SU-DHL-6 (cell line): ENCODE results near the gene EYS.

Source experiments
- H2AFZ ChIP-seq: fragments of 200-600 bp; sonication (generic); 2 replicates; pipeline ENCODE4 v1.6.1; 2014; ENCODE audit warnings: low read depth, mild to moderate bottlenecking, moderate library complexity, mixed read lengths, antibody characterized with exemption, low read length; ENCODE audit not compliant: severe bottlenecking
- H3F3A ChIP-seq: fragments of 200-600 bp; shearing (Covaris generic); 2 replicates; pipeline ENCODE4 v1.6.0; 2016; ENCODE audit warnings: antibody characterized with exemption, mild to moderate bottlenecking; ENCODE audit not compliant: insufficient read depth
- H3K27ac ChIP-seq: fragments of 200-600 bp; sonication (generic); 2 replicates; pipeline ENCODE4 v1.5.1; 2016; ENCODE audit warnings: low read depth, mild to moderate bottlenecking, low read length, moderate library complexity, mixed read lengths
- H3K27me3 ChIP-seq: fragments of 200-600 bp; sonication (generic), shearing (Covaris generic); 2 replicates; pipeline ENCODE4 v1.6.0; 2014; ENCODE audit warnings: mild to moderate bottlenecking, low read length
- H3K36me3 ChIP-seq: fragments of 200-600 bp; sonication (generic); 2 replicates; pipeline ENCODE4 v1.6.1; 2014; ENCODE audit warnings: mild to moderate bottlenecking, low read length, mixed read lengths
- H3K4me2 ChIP-seq: fragments of 300-600, 200-600 bp; shearing (Covaris generic), sonication (generic); 2 replicates; pipeline ENCODE4 v1.6.0; 2014; ENCODE audit warnings: low read length, low read depth, mild to moderate bottlenecking; ENCODE audit not compliant: poor library complexity, severe bottlenecking
- H3K4me3 ChIP-seq: fragments of 200-600 bp; sonication (generic); 2 replicates; pipeline ENCODE4 v1.5.1; 2014; ENCODE audit warnings: antibody characterized with exemption, low read length, mild to moderate bottlenecking, mixed read lengths; ENCODE audit not compliant: insufficient read depth, poor library complexity, severe bottlenecking
- H3K79me2 ChIP-seq: fragments of 200-600 bp; sonication (generic); 2 replicates; pipeline ENCODE4 v1.6.1; 2014; ENCODE audit warnings: mild to moderate bottlenecking, low read length, moderate library complexity; ENCODE audit not compliant: insufficient read depth
- H3K9ac ChIP-seq: fragments of 200-600 bp; sonication (generic); 2 replicates; pipeline ENCODE4 v1.7.0; 2014; ENCODE audit warnings: mild to moderate bottlenecking, low read length
- H3K9me2 ChIP-seq: fragments of 200-600 bp; sonication (generic); replicated peaks from 2 replicates; pipeline ENCODE4 v1.6.1; 2014; ENCODE audit warnings: low read length; ENCODE audit not compliant: insufficient read depth
- H3K9me3 ChIP-seq: fragments of 200-600 bp; sonication (generic); 2 replicates; pipeline ENCODE4 v1.6.1; 2014; ENCODE audit warnings: low read length, mixed read lengths; ENCODE audit not compliant: insufficient read depth
- H4K20me1 ChIP-seq: fragments of 200-600 bp; sonication (generic); 2 replicates; pipeline ENCODE4 v1.6.1; 2014; ENCODE audit warnings: low read depth, mild to moderate bottlenecking, antibody characterized with exemption, low read length, moderate library complexity, mixed read lengths
- CTCF ChIP-seq: fragments of 200-600 bp; sonication (generic); IDR thresholded peaks from one replicate; pipeline ENCODE4 v1.5.1; 2017; ENCODE audit warnings: antibody characterized with exemption, mild to moderate bottlenecking, low read length, moderate library complexity; ENCODE audit not compliant: insufficient read depth, poor library complexity, severe bottlenecking
- EZH2phosphoT487 ChIP-seq: fragments of 200-600 bp; sonication (generic), shearing (Covaris generic); conservative IDR thresholded peaks from 2 replicates; pipeline ENCODE4 v1.6.1; 2018; ENCODE audit warnings: mild to moderate bottlenecking, antibody characterized with exemption, low read length, moderate library complexity, mixed read lengths

The EYS gene

GRCh38 chr6:65701325-65701724 lies 5.7 kb downstream of the EYS start:
- Histone ChIP-seq H4K20me1 (no peaks in the 10 kb centered on the region), H3K27ac (no peak overlapping the region), H3F3A (no peaks in the 10 kb centered on the region), H2AFZ (no peak overlapping the region), H3K9me2 (no peaks in the 10 kb centered on the region), H3K4me3 (no peak overlapping the region), H3K9ac (no peak overlapping the region), H3K36me3 (no peaks in the 10 kb centered on the region), H3K9me3 (no peaks in the 10 kb centered on the region), H3K27me3 (no peaks in the 10 kb centered on the region), H3K79me2 (no peaks in the 10 kb centered on the region), H3K4me2 (no peak overlapping the region)
- TF ChIP-seq CTCF (no peak), EZH2phosphoT487 (no peak)

- no peaks in the 10 kb centered on the region for H3K79me2 ChIP-seq
- H3K9ac ChIP-seq: no peak overlapping the region
- no peaks in the 10 kb centered on the region for H3K9me3 ChIP-seq
- H2AFZ ChIP-seq: no peak overlapping the region
- no peak overlapping the region for H3K27ac ChIP-seq
- no peak overlapping the region for H3K4me3 ChIP-seq
- TF ChIP-seq CTCF (no peak), EZH2phosphoT487 (no peak)
- H3F3A ChIP-seq: no peaks in the 10 kb centered on the region
- no peaks in the 10 kb centered on the region for H4K20me1 ChIP-seq
- no peaks in the 10 kb centered on the region for H3K36me3 ChIP-seq
- no peak overlapping the region for H3K4me2 ChIP-seq
- H3K27me3 ChIP-seq: no peaks in the 10 kb centered on the region
- no peaks in the 10 kb centered on the region for H3K9me2 ChIP-seq
Observed at GRCh38 chr6:65700561-65700960, 6.5 kb downstream of the EYS start.

DNA sequence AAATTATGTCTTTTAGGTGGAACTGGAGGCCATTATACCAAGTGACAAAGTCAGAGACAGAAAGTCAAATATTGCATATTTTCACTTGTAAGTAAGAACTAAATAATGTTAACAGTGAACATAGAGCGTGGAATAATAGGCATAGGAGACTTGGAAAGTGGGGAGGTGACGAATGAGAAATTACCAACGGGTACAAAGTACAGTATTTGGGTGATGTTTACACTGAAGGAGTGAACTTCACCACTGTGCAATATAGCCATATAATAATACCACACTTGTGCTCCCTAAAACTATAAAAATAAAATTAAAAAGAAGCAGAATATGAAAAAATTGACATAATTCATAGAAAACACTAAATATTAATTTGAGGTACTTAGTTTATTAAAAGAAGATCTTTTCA lies 14.9 kb downstream of the EYS start:
- Histone ChIP-seq H3K9ac (no peak overlapping the region), H3F3A (no peaks in the 10 kb centered on the region), H3K4me2 (no peak overlapping the region), H4K20me1 (no peaks in the 10 kb centered on the region), H3K9me2 (no peaks in the 10 kb centered on the region), H3K27ac (no peak overlapping the region), H2AFZ (no peak overlapping the region), H3K9me3 (no peaks in the 10 kb centered on the region), H3K4me3 (no peak overlapping the region), H3K27me3 (no peaks in the 10 kb centered on the region), H3K36me3 (no peaks in the 10 kb centered on the region), H3K79me2 (no peaks in the 10 kb centered on the region)
- TF ChIP-seq EZH2phosphoT487 (no peak), CTCF (no peak)

DNA sequence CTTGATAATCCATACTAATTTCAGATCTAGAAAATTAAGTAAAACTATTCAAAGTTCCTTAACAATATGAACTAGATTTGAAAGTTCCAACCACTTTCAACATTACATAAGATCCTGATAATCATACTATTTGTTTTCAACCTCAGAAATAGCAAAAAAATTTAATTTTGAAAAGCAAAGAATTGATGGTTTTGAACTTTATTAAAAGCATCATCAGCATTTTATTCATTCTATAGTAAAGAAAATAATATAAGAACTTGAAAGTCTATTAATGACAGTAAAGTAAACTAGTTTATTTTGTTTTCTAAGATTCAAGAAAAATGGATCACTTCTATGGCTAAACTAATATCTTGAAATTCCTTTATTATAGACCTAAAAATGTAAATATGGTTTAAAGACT lies 26.8 kb downstream of the EYS start:
- Histone ChIP-seq H3K27ac (no peak overlapping the region), H2AFZ (no peak overlapping the region), H3K9me2 (no peaks in the 10 kb centered on the region), H3K9ac (no peak overlapping the region), H3K9me3 (no peaks in the 10 kb centered on the region), H3K36me3 (no peaks in the 10 kb centered on the region), H3K4me2 (no peak overlapping the region), H3K79me2 (no peaks in the 10 kb centered on the region), H4K20me1 (no peaks in the 10 kb centered on the region), H3K27me3 (no peaks in the 10 kb centered on the region), H3F3A (no peaks in the 10 kb centered on the region), H3K4me3 (no peak overlapping the region)
- TF ChIP-seq CTCF (no peak), EZH2phosphoT487 (no peak)
